HCT116 (cell line): ENCODE results near the gene OR9G4. TPM values are rescaled to one million over a fixed set of nuclear protein-coding genes. Genes with fewer than 3 reads are reported as not detected.

Experiments used
- ATAC-seq: fragments of 200-7000 bp; cut with Tn5 transposase; 2 replicates; pipeline ENCODE4 v1.9.1; 2020; ENCODE audit warnings: mild to moderate bottlenecking, moderate library complexity
- BruUV-seq: library from RNA; stranded (reverse); fragments of 400-500 nt; replicated peaks from 2 replicates; lab custom pipeline; 2021; lab: Mats Ljungman, UMichigan
- CTCF ChIA-PET: fragments of 300-600 bp; sonication (Branson Sonifier 250); formaldehyde crosslinking; loops from one replicate; lab custom pipeline; 2021; ENCODE audit warnings: antibody characterized with exemption; lab: Charles Lee
- POLR2A ChIA-PET: fragments of 300-600, 350-600 bp; sonication (Branson Sonifier 250); formaldehyde crosslinking; loops from one replicate; lab custom pipeline; 2021; ENCODE audit warnings: antibody characterized with exemption; lab: Charles Lee
- RAD21 ChIA-PET, 2 experiments: fragments of 300-600 bp; sonication (Branson Sonifier 250); formaldehyde crosslinking; loops; one replicate each; lab custom pipeline; 2023; ENCODE audit warnings: low total read pairs in 2 of 2; ENCODE audit not compliant: uncharacterized antibody in 2 of 2, unreplicated experiment in 2 of 2, low non-redundant PET in 1 of 2; lab: Charles Lee
- DNase-seq: peaks from one replicate; pipeline ENCODE4 v3.0.0-alpha.2; 2010; ENCODE audit warnings: low read depth, low spot score
- H2AFZ ChIP-seq: fragments of 200-600 bp; shearing (Covaris generic), sonication (generic); 2 replicates; pipeline ENCODE4 v1.6.1; 2017; ENCODE audit warnings: low read depth, mixed run types, mixed read lengths, antibody characterized with exemption, low read length; ENCODE audit not compliant: poor library complexity, severe bottlenecking
- H3K27ac ChIP-seq: 2 replicates; pipeline ENCODE4 v1.5.1; 2012; ENCODE audit warnings: low read depth, low read length
- H3K27me3 ChIP-seq: fragments of 200-600 bp; sonication (generic); 2 replicates; pipeline ENCODE4 v1.6.1; 2016; ENCODE audit warnings: mixed run types, low read length, mixed read lengths; ENCODE audit not compliant: insufficient read depth
- H3K36me3 ChIP-seq, 2 experiments: fragments of 200-500 bp in 1 of 2; fragments of 200-600 bp in 1 of 2; sonication (Bioruptor generic) in 1 of 2; sonication (generic) in 1 of 2; 2 replicates each; pipeline versions ENCODE4 v1.5.1 to v1.6.1; 2014 to 2016; ENCODE audit warnings: low read length in 2 of 2, inconsistent platforms in 1 of 2, mixed read lengths in 1 of 2, mixed run types in 1 of 2; ENCODE audit not compliant: insufficient read depth in 2 of 2, control insufficient read depth in 1 of 2
- H3K4me1 ChIP-seq, 2 experiments: fragments of 200-600 bp in 1 of 2; sonication (generic) in 1 of 2; 2 replicates each; pipeline versions ENCODE4 v1.5.1 to v1.6.1; 2012 to 2017; ENCODE audit warnings: low read length in 2 of 2, inconsistent platforms in 1 of 2, mild to moderate bottlenecking in 1 of 2, mixed read lengths in 1 of 2, mixed run types in 1 of 2, moderate library complexity in 1 of 2; ENCODE audit not compliant: insufficient read depth in 2 of 2, control insufficient read depth in 1 of 2
- H3K4me2 ChIP-seq: fragments of 200-600 bp; sonication (generic); 2 replicates; pipeline ENCODE4 v1.6.1; 2017; ENCODE audit warnings: mixed run types, low read length, mixed read lengths
- H3K4me3 ChIP-seq, 2 experiments: fragments of 200-600 bp in 1 of 2; sonication (generic) in 1 of 2; replicated peaks in 1 of 2; 2 replicates each; pipeline ENCODE4 v1.5.1; 2011 to 2016; ENCODE audit warnings: low read length in 2 of 2, control low read depth in 1 of 2, low read depth in 1 of 2, mild to moderate bottlenecking in 1 of 2, mixed read lengths in 1 of 2, mixed run types in 1 of 2
- H3K79me2 ChIP-seq: fragments of 200-600 bp; sonication (generic); 2 replicates; pipeline ENCODE4 v1.6.1; 2017; ENCODE audit warnings: mild to moderate bottlenecking, mixed run types, low read length, moderate library complexity, mixed read lengths; ENCODE audit not compliant: insufficient read depth
- H3K9ac ChIP-seq: fragments of 200-600 bp; sonication (generic); 2 replicates; pipeline ENCODE4 v1.6.1; 2016; ENCODE audit warnings: low read length, mixed read lengths
- H3K9me2 ChIP-seq: fragments of 200-600 bp; sonication (generic), shearing (Covaris generic); 2 replicates; pipeline ENCODE4 v1.6.1; 2017; ENCODE audit warnings: mixed run types, mild to moderate bottlenecking, moderate library complexity; ENCODE audit not compliant: insufficient read depth
- H3K9me3 ChIP-seq, 2 experiments: fragments of 200-500 bp in 1 of 2; fragments of 200-600 bp in 1 of 2; sonication (Bioruptor generic) in 1 of 2; sonication (generic) in 1 of 2; 2 replicates each; pipeline ENCODE4 v1.6.1; 2014 to 2017; ENCODE audit warnings: low read length in 2 of 2, mixed read lengths in 2 of 2, inconsistent platforms in 1 of 2, low read depth in 1 of 2, mild to moderate bottlenecking in 1 of 2, mixed run types in 1 of 2, moderate library complexity in 1 of 2; ENCODE audit not compliant: control insufficient read depth in 1 of 2, insufficient read depth in 1 of 2
- H4K20me1 ChIP-seq: fragments of 200-600 bp; sonication (generic), shearing (Covaris generic); 2 replicates; pipeline ENCODE4 v1.6.1; 2017; ENCODE audit warnings: mixed run types, mild to moderate bottlenecking, moderate library complexity; ENCODE audit not compliant: insufficient read depth
- EZH2 ChIP-seq: fragments of 200-600 bp; sonication (generic); IDR thresholded peaks from 2 replicates; pipeline ENCODE4 v1.6.1; 2017; ENCODE audit warnings: antibody characterized with exemption, mixed run types
- EZH2phosphoT487 ChIP-seq: fragments of 200-600 bp; IDR thresholded peaks from 2 replicates; pipeline ENCODE4 v1.6.1; 2018; ENCODE audit warnings: antibody characterized with exemption, borderline replicate concordance
- FOSL1 ChIP-seq: IDR thresholded peaks from 2 replicates; pipeline ENCODE4 v1.6.1; 2012; ENCODE audit warnings: low read depth
- JUND ChIP-seq: IDR thresholded peaks from 2 replicates; pipeline ENCODE4 v1.6.1; 2012
- POLR2AphosphoS5 ChIP-seq: IDR thresholded peaks from 2 replicates; pipeline ENCODE4 v1.6.1; 2011; ENCODE audit warnings: mild to moderate bottlenecking, low read depth, low read length, moderate library complexity
- ZBTB33 ChIP-seq: IDR thresholded peaks from 2 replicates; pipeline ENCODE4 v1.6.1; 2011; ENCODE audit warnings: mild to moderate bottlenecking, low read length, moderate library complexity; ENCODE audit not compliant: insufficient replicate concordance; ENCODE audit errors: extremely low read depth
- ZFX ChIP-seq: fragments of 450-650 bp; IDR thresholded peaks from 2 replicates; pipeline ENCODE4 v1.6.1; 2017
- intact Hi-C: fragments of 100-400 bp; cut with micrococcal nuclease; formaldehyde crosslinking; loops from 2 replicates; pipeline ENCODE4 v1.10.0; 2022
- total RNA-seq: library from RNA; stranded (reverse); gene quantifications from one replicate; pipeline ENCODE4 v1.2.1, GENCODE V29; 2021; ENCODE audit not compliant: unreplicated experiment

The OR9G4 gene
- total RNA-seq, 1 experiment from 2014 or later: not detected

DNA sequence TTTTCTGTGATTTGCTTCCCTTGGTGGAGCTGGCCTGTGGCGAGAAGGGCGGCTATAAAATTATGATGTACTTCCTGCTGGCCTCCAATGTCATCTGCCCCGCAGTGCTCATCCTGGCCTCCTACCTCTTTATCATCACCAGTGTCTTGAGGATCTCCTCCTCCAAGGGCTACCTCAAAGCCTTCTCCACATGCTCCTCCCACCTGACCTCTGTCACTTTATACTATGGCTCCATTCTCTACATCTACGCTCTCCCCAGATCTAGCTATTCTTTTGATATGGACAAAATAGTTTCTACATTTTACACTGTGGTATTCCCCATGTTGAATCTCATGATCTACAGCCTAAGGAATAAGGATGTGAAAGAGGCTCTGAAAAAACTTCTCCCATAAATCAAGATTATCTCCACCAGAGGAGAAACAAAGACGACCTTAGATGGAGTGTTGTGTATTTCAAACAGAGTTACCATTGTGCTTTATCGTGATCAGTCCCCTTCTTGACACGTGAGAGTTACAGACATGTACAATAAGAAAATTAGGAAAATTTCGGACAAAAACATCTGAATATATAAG is 47.5 kb downstream of the OR9G4 start:
- POLR2A ChIA-PET: no interaction called here
- H3K9me3 ChIP-seq: peaks cover 14 to 33% of the 10 kb centered on the region in 2 experiments; a peak in 3 of 4 replicates
- no peaks in the 10 kb centered on the region for H3K36me3 ChIP-seq
- DNase-seq (no peak), ATAC-seq (no peak)
- intact Hi-C loops: no loop called here
- H4K20me1 ChIP-seq: no peaks in the 10 kb centered on the region
- no peak overlapping the region for H3K27ac ChIP-seq
- no peak overlapping the region for H3K4me3 ChIP-seq
- BruUV-seq: no TSS peak
- TF ChIP-seq JUND (no peak), EZH2 (no peak), EZH2phosphoT487 (no peak), POLR2AphosphoS5 (no peak)
- TF ChIP-seq, all 23 proteins: peak for 0
- H3K27me3 ChIP-seq: no peaks in the 10 kb centered on the region
- no peaks in the 10 kb centered on the region for H3K9me2 ChIP-seq
- H3K4me2 ChIP-seq: no peak overlapping the region
- no peaks in the 10 kb centered on the region for H3K79me2 ChIP-seq
- H3K9ac ChIP-seq: no peak overlapping the region
- CTCF ChIA-PET: no interaction called here
- RAD21 ChIA-PET: no interaction called here
- H2AFZ ChIP-seq: no peak overlapping the region
- H3K4me1 ChIP-seq: no peaks in the 10 kb centered on the region

DNA sequence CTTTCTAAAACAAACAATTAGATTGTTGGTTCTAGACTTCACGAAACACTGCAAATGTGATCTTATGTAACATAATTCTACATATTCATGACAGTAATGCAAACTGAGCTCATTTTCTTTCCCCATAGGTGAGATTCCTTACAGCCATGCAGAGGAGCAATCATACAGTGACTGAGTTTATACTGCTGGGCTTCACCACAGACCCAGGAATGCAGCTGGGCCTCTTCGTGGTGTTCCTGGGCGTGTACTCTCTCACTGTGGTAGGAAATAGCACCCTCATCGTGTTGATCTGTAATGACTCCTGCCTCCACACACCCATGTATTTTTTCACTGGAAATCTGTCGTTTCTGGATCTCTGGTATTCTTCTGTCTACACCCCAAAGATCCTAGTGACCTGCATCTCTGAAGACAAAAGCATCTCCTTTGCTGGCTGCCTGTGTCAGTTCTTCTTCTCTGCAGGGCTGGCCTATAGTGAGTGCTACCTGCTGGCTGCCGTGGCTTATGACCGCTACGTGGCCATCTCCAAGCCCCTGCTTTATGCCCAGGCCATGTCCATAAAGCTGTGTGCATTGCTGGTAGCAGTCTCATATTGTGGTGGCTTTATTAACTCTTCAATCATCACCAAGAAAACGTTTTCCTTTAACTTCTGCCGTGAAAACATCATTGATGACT is 48.1 kb downstream of the OR9G4 start:
- DNase-seq (no peak), ATAC-seq (no peak)

More for the DNA sequence above, 48.1 kb downstream of the OR9G4 start:
- H3K36me3 ChIP-seq: no peaks in the 10 kb centered on the region
- no peak overlapping the region for H3K27ac ChIP-seq
- no peaks in the 10 kb centered on the region for H3K4me1 ChIP-seq
- H3K4me3 ChIP-seq: no peak overlapping the region
- intact Hi-C loops: no loop called here
- POLR2A ChIA-PET: no interaction called here
- H3K9me3 ChIP-seq: peaks cover 11 to 27% of the 10 kb centered on the region in 2 experiments; a peak in 3 of 4 replicates
- H2AFZ ChIP-seq: no peak overlapping the region
- H3K79me2 ChIP-seq: no peaks in the 10 kb centered on the region
- H3K27me3 ChIP-seq: no peaks in the 10 kb centered on the region
- no peaks in the 10 kb centered on the region for H4K20me1 ChIP-seq
- no TSS peak for BruUV-seq
- RAD21 ChIA-PET: no interaction called here
- CTCF ChIA-PET: no interaction called here
- H3K4me2 ChIP-seq: no peak overlapping the region
- H3K9ac ChIP-seq: no peak overlapping the region
- TF ChIP-seq ZBTB33: no peak
- TF ChIP-seq ZFX: 0 out of 2 replicates have a peak, but pooled peaks have one; percentile 17
- TF ChIP-seq FOSL1: no peak
- no peaks in the 10 kb centered on the region for H3K9me2 ChIP-seq
